TTC549 (cell line): Measurements from ENCODE around the gene TRAPPC5.
"Not testable (repeated sequence)": the region's sequence is repeated elsewhere in the genome, so short reads cannot be mapped to it uniquely, and the experiment has no call there.

ENCODE experiments used
- FAIRE-seq: peaks from 2 replicates; lab custom pipeline; 2012; peaks lifted over from hg19 to GRCh38; lab: Jason Lieb, UNC

The TRAPPC5 gene

GRCh38 chr19:7680606-7681339 is at the start of gene TRAPPC5:
Gene TRAPPC5 (plus strand): TSS chr19:7680833. CDS start chr19:7682254, 1,421 bp downstream.
- FAIRE-seq, result no peak

- FAIRE-seq, result no peak
Observed at GRCh38 chr19:7631577-7631976, 49.1 kb upstream of the TRAPPC5 start.

- no peak for FAIRE-seq
Observed at GRCh38 chr19:7632340-7633203, 48.1 kb upstream of the TRAPPC5 start.

GRCh38 chr19:7633698-7634097 is 46.9 kb upstream of the TRAPPC5 start, which contains the start of gene PCP2:
Gene PCP2 (minus strand): TSS chr19:7633719. CDS start chr19:7633457, 262 bp downstream.
- FAIRE-seq, result no peak

- FAIRE-seq, result no peak
Observed at GRCh38 chr19:7635670-7636069, 45.0 kb upstream of the TRAPPC5 start.

GRCh38 chr19:7636317-7636690 is 44.3 kb upstream of the TRAPPC5 start:
- no peak for FAIRE-seq

GRCh38 chr19:7636691-7637373 is 43.8 kb upstream of the TRAPPC5 start, which contains the start of gene STXBP2:
Gene STXBP2 (plus strand): TSS chr19:7637110. CDS start chr19:7637150, 40 bp downstream.
- FAIRE-seq, result no peak

GRCh38 chr19:7637374-7638256 is 43.0 kb upstream of the TRAPPC5 start:
- FAIRE-seq, result no peak

GRCh38 chr19:7638802-7639465 is 41.7 kb upstream of the TRAPPC5 start:
- FAIRE-seq, result no peak

- FAIRE-seq, result no peak
Observed at GRCh38 chr19:7639863-7640348, 40.7 kb upstream of the TRAPPC5 start.

GRCh38 chr19:7640803-7641202 is 39.8 kb upstream of the TRAPPC5 start:
- no peak for FAIRE-seq

GRCh38 chr19:7641290-7642276 is 39.0 kb upstream of the TRAPPC5 start:
- no peak for FAIRE-seq

GRCh38 chr19:7642295-7643030 is 38.2 kb upstream of the TRAPPC5 start:
- FAIRE-seq, result no peak

GRCh38 chr19:7643031-7643415 is 37.6 kb upstream of the TRAPPC5 start:
- FAIRE-seq, result no peak

GRCh38 chr19:7643629-7644549 is 36.7 kb upstream of the TRAPPC5 start:
- not testable (repeated sequence) for FAIRE-seq

- no peak for FAIRE-seq
Observed at GRCh38 chr19:7644550-7644877, 36.1 kb upstream of the TRAPPC5 start.

GRCh38 chr19:7645163-7645562 is 35.5 kb upstream of the TRAPPC5 start:
- no peak for FAIRE-seq
